ENCODE data around the gene BEST2. TPM values are rescaled to one million over a fixed set of nuclear protein-coding genes. Genes with fewer than 3 reads are reported as not detected.
A peak's percentile ranks its signal among the peaks of the same experiment; 100 is the strongest.
"Not testable (repeated sequence)": the region's sequence is repeated elsewhere in the genome, so short reads cannot be mapped to it uniquely, and the experiment has no call there.

The BEST2 gene
- not detected for total RNA-seq
- long read RNA-seq = 0 reads

DNA sequence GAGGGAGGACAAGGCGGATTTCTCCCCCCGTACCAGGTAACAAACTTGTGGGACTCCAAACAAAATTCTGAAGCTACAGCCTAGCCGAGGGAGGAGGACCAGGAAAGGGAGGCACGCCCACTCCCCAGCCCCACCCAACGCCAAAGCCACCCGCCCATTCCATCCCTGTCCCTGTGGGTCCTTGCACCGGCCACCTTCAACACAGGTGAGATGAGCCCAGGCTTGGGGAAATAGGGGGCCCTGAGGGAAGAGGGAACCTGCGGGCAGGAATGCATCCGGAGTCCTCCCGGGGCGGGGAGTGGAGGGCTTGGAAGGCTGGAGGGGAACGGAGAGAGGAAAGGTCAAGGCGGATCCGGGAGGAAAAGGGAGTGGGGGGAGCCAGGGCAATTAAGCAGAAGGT lies at the start of gene BEST2:
TSS of gene BEST2 (plus strand) at position 157 of the 400 bp plus-strand sequence. CDS start 802 bp downstream, outside the sequence.
- no peak for ATAC-seq
- DNase-seq = no peak
- intact Hi-C loops (cut with DNase I) = no loop called here

- ATAC-seq (no peak), DNase-seq (no peak)
- intact Hi-C loops (cut with DNase I) = no loop called here
These were observed 48.5 kb upstream of the BEST2 start for GRCh38 chr19:12703046-12703445.

GRCh38 chr19:12705169-12705568 lies 46.4 kb upstream of the BEST2 start:
- intact Hi-C loops (cut with DNase I) = no loop called here
- ATAC-seq = no peak

DNA sequence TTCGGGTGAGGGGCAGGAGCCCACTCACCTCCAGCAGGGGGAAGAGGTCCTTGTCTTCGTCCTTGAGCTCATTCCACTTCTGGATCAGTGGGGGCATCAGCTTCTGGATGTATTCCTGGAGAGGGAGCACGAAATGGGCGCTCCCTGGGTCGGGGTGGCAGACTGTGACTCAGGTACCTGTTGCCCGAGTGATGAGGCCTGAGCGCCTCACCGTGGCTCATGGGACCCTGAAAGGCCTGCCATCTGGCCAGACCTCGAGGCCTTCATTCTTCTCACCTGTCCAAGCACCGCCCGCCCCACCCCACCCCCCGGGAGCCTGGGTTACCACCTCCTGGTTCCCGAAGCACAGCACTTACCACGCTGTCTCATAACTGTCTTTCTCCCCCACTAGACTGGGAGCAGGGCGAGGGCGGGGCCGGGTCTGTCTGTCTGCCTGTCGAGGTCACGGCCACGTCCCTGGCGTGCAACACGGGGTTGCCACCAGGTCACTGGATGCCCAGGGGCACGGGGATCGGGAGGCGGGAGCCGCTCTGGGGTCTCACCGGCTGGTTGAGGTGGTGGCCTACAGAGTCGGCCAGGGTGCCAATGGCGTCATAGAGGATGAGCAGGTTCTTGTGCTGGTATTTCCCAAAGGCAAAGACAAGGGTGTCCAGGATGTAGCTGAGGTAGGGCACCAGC lies 45.8 kb upstream of the BEST2 start:
- ATAC-seq (no peak), DNase-seq (no peak)
- intact Hi-C loops (cut with DNase I) = no loop called here

More at GRCh38 chr19:12705169-12705568, 46.4 kb upstream of the BEST2 start:
- no peak for DNase-seq

DNA sequence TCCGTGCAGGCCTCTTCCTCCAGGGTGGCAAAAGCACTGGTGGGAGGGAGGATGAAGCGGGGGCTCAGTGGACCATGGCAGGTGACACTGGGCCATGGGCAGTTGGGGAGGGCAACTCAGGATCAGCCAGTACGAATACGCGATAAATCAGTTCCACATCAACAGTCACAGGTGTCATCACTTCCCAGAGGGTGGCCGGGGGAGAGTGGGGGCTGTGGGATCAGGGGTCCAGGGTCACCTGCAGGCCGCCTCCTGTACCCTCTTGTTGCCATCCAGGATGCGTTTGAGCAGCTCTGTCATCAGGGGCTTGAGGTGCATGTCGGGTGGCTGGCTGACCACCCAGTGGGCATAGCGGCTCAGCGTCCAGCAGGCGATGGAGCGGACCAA lies 45.3 kb upstream of the BEST2 start:
- no peak for ATAC-seq
- no peak for DNase-seq
- intact Hi-C loops (cut with DNase I) = no loop called here

DNA sequence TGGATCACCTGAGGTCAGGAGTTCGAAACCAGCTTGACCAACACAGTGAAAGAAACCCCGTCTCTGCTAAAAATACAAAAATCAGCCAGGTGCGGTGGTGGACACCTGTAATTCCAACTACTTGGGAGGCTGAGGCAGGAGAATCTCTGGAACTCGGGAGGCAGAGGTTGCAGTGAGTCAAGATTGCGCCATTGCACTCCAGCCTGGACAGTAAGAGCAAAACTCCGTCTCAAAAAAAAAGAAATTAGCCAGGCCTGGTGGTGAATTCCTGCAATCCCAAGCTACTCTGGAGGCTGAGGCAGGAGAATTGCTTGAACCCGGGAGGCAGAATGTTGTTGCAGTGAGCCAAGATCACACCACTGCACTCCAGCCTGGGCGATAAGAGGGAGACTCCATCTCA lies 43.0 kb upstream of the BEST2 start:
- DNase-seq (no peak), ATAC-seq (no peak)
- intact Hi-C loops (cut with DNase I) = no loop called here

DNA sequence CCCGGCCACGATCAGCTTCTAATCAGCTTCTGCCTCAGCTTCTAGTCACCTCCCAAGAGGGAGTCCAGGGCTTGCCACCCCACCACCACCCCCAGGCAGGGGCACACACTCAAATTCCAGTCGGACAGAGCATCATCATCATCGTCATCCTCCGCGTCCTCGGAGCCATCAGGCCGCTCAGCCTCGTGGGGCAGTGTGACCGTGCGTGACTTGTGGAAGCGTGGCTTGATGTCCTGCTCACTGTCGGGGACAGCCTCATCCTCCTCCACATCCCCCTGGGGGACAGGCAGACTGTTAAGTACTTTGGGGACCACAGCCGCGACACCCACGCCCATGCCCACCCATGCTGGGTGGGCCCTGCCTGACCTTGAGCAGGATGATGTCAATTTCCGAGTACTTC lies 40.4 kb upstream of the BEST2 start:
- ATAC-seq (no peak), DNase-seq (no peak)
- intact Hi-C loops (cut with DNase I) = no loop called here

- ATAC-seq; DNase-seq; intact Hi-C loops (cut with DNase I): not testable (repeated sequence)
These were observed 39.5 kb upstream of the BEST2 start for GRCh38 chr19:12712077-12712476.

GRCh38 chr19:12713304-12713703 lies 38.3 kb upstream of the BEST2 start:
- ATAC-seq; DNase-seq; intact Hi-C loops (cut with DNase I): not testable (repeated sequence)

- DNase-seq (no peak), ATAC-seq (no peak)
- intact Hi-C loops (cut with DNase I) = no loop called here
These were observed 36.5 kb upstream of the BEST2 start for GRCh38 chr19:12715102-12715501.

DNA sequence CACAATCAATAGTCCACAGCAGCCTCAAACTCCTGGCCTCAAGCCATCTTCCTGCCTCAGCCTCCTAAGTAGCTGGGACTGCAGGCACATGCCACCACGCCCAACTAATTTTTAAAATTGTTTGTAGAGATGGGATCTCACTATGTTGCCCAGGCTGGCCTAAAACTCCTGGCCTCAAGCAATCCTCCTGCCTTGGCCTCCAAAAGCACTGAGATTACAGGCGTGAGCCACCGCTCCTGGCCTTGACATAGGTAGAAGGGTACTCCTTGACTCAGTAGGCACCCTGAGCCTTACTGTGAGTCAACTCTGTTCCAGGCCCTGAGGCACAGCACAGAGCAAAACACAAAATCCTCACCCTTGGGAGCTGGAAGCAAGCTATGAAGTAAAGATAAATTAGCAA lies 35.7 kb upstream of the BEST2 start:
- DNase-seq (no peak), ATAC-seq (no peak)
- intact Hi-C loops (cut with DNase I) = no loop called here

DNA sequence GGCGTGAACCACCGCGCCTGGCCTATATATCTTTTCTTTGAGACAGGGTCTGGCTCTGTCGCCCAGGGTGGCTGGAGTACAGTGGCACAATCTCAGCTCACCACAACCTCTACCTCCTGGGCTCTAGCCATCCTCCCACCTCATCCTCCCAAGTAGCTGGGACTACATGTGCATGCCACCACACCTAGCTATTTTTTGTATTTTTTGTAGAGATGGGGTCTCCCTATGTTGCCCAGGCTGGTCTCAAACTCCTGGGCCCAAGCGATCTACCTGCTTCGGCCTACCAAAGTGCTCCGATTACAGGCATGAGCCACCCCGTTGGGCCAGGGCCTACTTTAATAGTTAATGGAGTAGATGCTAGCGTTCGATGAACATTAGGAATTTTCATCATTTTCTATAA lies 31.3 kb upstream of the BEST2 start:
- intact Hi-C loops (cut with DNase I) = no loop called here
- DNase-seq (no peak), ATAC-seq (no peak)

DNA sequence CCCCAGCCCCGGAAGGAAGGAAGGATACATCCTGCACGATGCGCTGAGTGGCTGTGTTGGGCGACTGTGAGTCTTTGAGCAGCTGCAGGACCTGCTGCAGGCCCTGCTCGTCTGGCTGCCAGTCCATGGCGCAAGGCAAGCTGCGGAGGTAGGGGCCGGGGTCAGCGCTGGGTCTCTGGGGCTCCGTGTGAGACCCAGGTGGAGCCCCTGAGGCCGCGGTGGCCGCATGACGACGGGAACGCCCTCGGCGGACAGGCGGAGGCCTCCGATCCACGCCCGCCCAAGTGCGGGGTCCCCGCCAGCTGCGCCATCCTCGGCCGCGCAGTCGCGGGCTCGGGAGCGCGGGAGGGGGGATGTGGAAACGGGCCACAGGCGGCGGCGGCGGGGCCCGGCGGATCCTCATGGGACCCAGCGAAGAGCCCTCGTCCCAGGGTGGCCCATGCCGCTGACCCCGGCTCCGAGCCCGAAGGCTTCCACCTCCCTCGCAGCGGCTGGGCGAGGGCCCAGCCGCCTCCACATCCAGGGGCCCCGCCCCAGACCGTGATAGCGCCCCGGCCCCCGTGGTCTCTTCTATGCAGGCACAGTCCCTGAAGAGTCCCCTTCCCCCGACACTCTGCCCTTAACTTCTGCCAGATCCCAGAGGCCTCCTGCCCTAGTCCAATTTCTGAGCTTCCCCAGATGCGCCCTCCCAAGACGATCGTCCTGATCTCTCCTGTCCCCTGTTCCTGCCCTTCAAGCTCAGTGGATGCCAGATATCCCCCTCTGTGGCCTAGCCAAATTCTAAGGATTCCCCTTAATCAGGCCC lies 30.5 kb upstream of the BEST2 start:
- ATAC-seq = peak; percentile 12 to 27
- peak; percentile 50 for DNase-seq
- intact Hi-C loops (cut with DNase I) = no loop called here

GRCh38 chr19:12721656-12722565 lies 29.7 kb upstream of the BEST2 start:
- ATAC-seq (peak; percentile 66 to 69), DNase-seq (peak; percentile 83)
- intact Hi-C loops (cut with DNase I) = no loop called here

DNA sequence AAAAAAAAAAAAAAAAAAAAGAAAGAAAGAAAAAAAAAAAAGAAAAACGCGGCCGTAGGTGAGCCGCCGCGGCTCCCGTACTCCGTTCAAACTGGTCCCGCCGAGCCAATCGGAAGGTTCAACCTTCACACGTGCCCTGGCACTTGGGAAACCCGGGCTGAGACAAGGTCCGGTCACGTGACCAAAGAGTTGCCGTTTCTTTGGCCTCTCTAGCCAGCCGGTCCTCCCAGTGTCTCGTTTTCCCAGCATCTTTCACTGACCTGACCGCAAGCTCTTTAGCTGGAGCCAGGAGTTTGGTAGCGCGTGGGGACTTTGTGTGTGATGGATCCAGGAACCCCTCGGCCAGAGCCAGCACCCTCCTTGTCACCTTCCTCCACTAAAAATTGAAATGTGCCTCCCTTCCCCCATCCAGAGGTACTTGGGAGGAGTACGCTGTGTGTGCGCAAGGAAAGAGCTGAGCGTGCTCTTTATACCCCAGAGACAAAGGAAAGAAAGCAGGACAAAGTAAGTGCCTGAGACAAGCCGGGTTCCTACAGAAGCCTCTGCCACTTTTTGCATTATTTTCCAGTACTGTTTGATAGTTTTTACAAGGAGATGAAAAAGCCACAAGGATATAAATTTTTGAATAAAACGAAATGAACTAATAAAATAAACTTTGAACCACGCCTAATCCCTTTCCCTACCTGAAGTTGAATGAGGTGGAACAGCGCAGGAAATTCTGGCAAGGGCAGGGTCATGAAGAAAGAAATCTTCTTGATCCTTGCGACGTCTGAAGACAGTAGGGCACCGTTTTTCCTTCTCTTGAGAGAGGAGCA lies 28.8 kb upstream of the BEST2 start:
- DNase-seq = peak; percentile 99
- intact Hi-C loops (cut with DNase I) = no loop called here
- peak; percentile 92 to 94 for ATAC-seq

GRCh38 chr19:12723381-12723640 lies 28.3 kb upstream of the BEST2 start:
- intact Hi-C loops (cut with DNase I) = no loop called here
- DNase-seq = no peak
- ATAC-seq = no peak

GRCh38 chr19:12723641-12724426 lies 27.8 kb upstream of the BEST2 start, which contains the start of gene TNPO2:
TNPO2 (minus strand) TSS chr19:12723932; CDS start chr19:12720977, 2,955 bp downstream.
- intact Hi-C loops (cut with DNase I) = no loop called here
- peak; percentile 68 for DNase-seq

GRCh38 chr19:12725612-12726011 lies 26.0 kb upstream of the BEST2 start:
- DNase-seq; intact Hi-C loops (cut with DNase I); ATAC-seq: not testable (repeated sequence)

More at GRCh38 chr19:12723641-12724426, 27.8 kb upstream of the BEST2 start, which contains the start of gene TNPO2:
- ATAC-seq = peak; percentile 21 to 61
